Occipital lobe (tissue), 2 donors: ENCODE measurements around the gene GAD2. TPM values are rescaled to one million over a fixed set of nuclear protein-coding genes. Genes with fewer than 3 reads are reported as not detected.

ENCODE experiments used
- DNase-seq: peaks from one replicate; lab custom pipeline; 2025; lab: John Stamatoyannopoulos, UW
- total RNA-seq: library from RNA; depleted of rRNA; stranded (reverse); fragments of >200 nt; gene quantifications from one replicate; pipeline ENCODE4 v1.2.3, GENCODE V29; 2014

GAD2 gene
- 9.7 TPM for total RNA-seq

GRCh38 chr10:26216585-26217395 is at the start of gene GAD2:
GAD2 (plus strand) TSS chr10:26216774; CDS start chr10:26216810, 36 bp downstream.
- no peak for DNase-seq

GRCh38 chr10:26169466-26169865 is 47.1 kb upstream of the GAD2 start:
- no peak for DNase-seq

GRCh38 chr10:26172131-26172530 is 44.4 kb upstream of the GAD2 start:
- no peak for DNase-seq

- no peak for DNase-seq
Measured at GRCh38 chr10:26173837-26174236, 42.7 kb upstream of the GAD2 start.

GRCh38 chr10:26177341-26177740 is 39.2 kb upstream of the GAD2 start:
- DNase-seq: no peak

- no peak for DNase-seq
Measured at GRCh38 chr10:26194275-26194674, 22.3 kb upstream of the GAD2 start.

GRCh38 chr10:26197248-26197647 is 19.3 kb upstream of the GAD2 start:
- DNase-seq: no peak

- no peak for DNase-seq
Measured at GRCh38 chr10:26198119-26198518, 18.5 kb upstream of the GAD2 start.

GRCh38 chr10:26199841-26200240 is 16.7 kb upstream of the GAD2 start:
- DNase-seq: no peak

- no peak for DNase-seq
Measured at GRCh38 chr10:26205223-26205622, 11.4 kb upstream of the GAD2 start.

GRCh38 chr10:26211781-26212444 is 4.7 kb upstream of the GAD2 start:
- DNase-seq: no peak

GRCh38 chr10:26212511-26212910 is 4.1 kb upstream of the GAD2 start:
- no peak for DNase-seq

GRCh38 chr10:26213157-26213800 is 3.3 kb upstream of the GAD2 start:
- DNase-seq: no peak

- DNase-seq: no peak
Measured at GRCh38 chr10:26214004-26214403, 2.6 kb upstream of the GAD2 start.

GRCh38 chr10:26214551-26215395 is 1.8 kb upstream of the GAD2 start:
- DNase-seq: no peak

- DNase-seq: no peak
Measured at GRCh38 chr10:26215396-26215934, 1.1 kb upstream of the GAD2 start.

- no peak for DNase-seq
Measured at GRCh38 chr10:26215935-26216584, 514 bp upstream of the GAD2 start.

- no peak for DNase-seq
Measured at GRCh38 chr10:26217396-26218086, 967 bp downstream of the GAD2 start.

- no peak for DNase-seq
Measured at GRCh38 chr10:26219676-26220075, 3.1 kb downstream of the GAD2 start.

GRCh38 chr10:26220901-26221300 is 4.3 kb downstream of the GAD2 start:
- DNase-seq: no peak
